GM06990 (cell line): ENCODE measurements around the gene PLXNA4.

Source experiments
- DNase-seq: peaks from one replicate; pipeline ENCODE4 v3.0.0-alpha.2; 2011; ENCODE audit not compliant: insufficient read length; ENCODE audit errors: extremely low read depth
- H3K27me3 ChIP-seq: replicated peaks from 2 replicates; pipeline ENCODE4 v1.6.0; 2011; ENCODE audit warnings: low read length; ENCODE audit not compliant: control insufficient read depth, insufficient read depth
- H3K36me3 ChIP-seq: 2 replicates; pipeline ENCODE4 v1.5.1; 2011; ENCODE audit warnings: low read length; ENCODE audit not compliant: control insufficient read depth, insufficient read depth
- H3K4me3 ChIP-seq: replicated peaks from 2 replicates; pipeline ENCODE4 v1.5.1; 2011; ENCODE audit warnings: low read depth, mild to moderate bottlenecking, control low read depth, low read length
- CTCF ChIP-seq: IDR thresholded peaks from 2 replicates; pipeline ENCODE4 v1.5.1; 2011; ENCODE audit warnings: low read length, control low read depth, mild to moderate bottlenecking, inconsistent platforms; ENCODE audit not compliant: insufficient read depth, poor library complexity, severe bottlenecking

PLXNA4 gene

GRCh38 chr7:132475669-132476116, 100.6 kb downstream of the PLXNA4 start:
- H3K27me3 ChIP-seq: peaks cover 2% of the 10 kb centered on the region
- no peak for DNase-seq
- no peak for TF ChIP-seq CTCF
- no peaks in the 10 kb centered on the region for H3K36me3 ChIP-seq
- H3K4me3 ChIP-seq: no peak overlapping the region

- DNase-seq: no peak
- peaks cover under 1% of the 10 kb centered on the region for H3K27me3 ChIP-seq
- no peak overlapping the region for H3K4me3 ChIP-seq
- no peak for TF ChIP-seq CTCF
- no peaks in the 10 kb centered on the region for H3K36me3 ChIP-seq
Observed at GRCh38 chr7:132475037-132475668, 101.1 kb downstream of the PLXNA4 start.

GRCh38 chr7:132472463-132473120, 103.7 kb downstream of the PLXNA4 start:
- no peak for TF ChIP-seq CTCF
- H3K36me3 ChIP-seq: no peaks in the 10 kb centered on the region
- no peak overlapping the region for H3K4me3 ChIP-seq
- DNase-seq: no peak
- no peaks in the 10 kb centered on the region; the same call in none of the 2 replicates for H3K27me3 ChIP-seq

- H3K4me3 ChIP-seq: no peak overlapping the region
- no peaks in the 10 kb centered on the region; the same call in none of the 2 replicates for H3K27me3 ChIP-seq
- H3K36me3 ChIP-seq: no peaks in the 10 kb centered on the region
- no peak for DNase-seq
- TF ChIP-seq CTCF: no peak
Observed at GRCh38 chr7:132471515-132471914, 104.8 kb downstream of the PLXNA4 start.

- H3K36me3 ChIP-seq: no peaks in the 10 kb centered on the region
- no peaks in the 10 kb centered on the region; the same call in 1 of the 2 replicates for H3K27me3 ChIP-seq
- TF ChIP-seq CTCF: no peak
- no peak overlapping the region for H3K4me3 ChIP-seq
- DNase-seq: no peak
Observed at GRCh38 chr7:132469681-132470080, 106.6 kb downstream of the PLXNA4 start.
